Measurements from ENCODE around the gene TRPM2.
"Not testable (repeated sequence)": the region's sequence is repeated elsewhere in the genome, so short reads cannot be mapped to it uniquely, and the experiment has no call there.

Gene TRPM2

GRCh38 chr21:44402323-44403105 is 49.1 kb downstream of the TRPM2 start:
- DNase-seq (ENCODE audit: low read depth, low spot score), result no peak

DNA sequence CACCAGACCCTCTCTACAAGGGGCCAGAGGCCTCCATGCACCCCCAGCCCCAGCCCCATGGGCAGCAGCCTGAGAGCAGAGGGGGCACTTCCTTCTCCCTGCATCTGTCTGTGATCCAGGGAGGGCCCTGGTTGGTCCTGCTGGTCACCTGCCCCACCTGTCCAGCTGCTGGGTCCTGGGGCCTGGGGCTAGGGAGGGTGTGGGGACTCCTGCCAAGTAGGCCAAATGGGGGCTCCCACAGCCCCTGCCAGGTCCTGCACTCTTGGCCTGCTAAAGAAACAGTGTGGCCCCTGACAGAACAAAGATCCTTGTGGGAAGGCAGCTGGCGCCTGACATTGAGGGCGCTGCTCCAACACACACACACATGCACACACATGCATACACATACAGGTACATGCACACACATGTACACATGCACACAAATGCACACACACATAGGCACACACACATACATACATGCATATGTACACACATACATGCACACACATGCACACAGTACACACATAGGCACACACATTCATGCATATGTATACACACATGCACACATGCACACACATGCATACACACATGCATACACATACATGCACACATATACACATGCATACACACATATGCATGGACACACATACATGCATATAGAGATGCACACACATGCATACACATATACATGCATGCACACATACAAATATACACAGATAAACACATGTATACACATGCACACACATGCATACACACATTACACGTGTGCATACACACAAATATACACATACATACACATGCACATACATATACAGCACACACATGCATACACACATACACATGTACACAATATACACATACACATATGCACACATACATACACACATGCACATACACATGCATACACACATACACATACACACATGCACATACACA is 49.9 kb downstream of the TRPM2 start:
- H3K4me3 ChIP-seq (ENCODE audit: low read length), result no peak overlapping the region
- DNase-seq (ENCODE audit: low read depth, low spot score), result no peak

More at GRCh38 chr21:44402323-44403105, 49.1 kb downstream of the TRPM2 start:
- no peak overlapping the region for H3K4me3 ChIP-seq (ENCODE audit: low read length)

DNA sequence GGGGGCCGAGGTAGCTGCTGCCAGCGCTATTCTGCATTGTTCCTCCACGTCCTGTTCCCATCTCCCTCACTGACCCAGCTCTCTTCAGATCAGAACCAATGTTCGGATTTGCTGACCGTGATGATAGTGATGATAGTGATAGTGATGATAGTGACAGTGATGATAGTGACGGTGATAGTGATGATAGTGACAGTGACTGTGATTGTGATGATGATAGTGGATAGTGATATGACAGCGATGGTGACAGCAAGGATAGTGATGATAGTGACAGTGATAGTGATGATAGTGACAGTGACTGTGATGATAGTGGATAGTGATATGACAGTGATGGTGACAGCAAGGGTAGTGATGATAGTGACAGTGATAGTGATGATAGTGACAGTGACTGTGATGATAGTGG is 51.1 kb downstream of the TRPM2 start:
- not testable (repeated sequence) for DNase-seq (ENCODE audit: low read depth, low spot score); H3K4me3 ChIP-seq (ENCODE audit: low read length)

DNA sequence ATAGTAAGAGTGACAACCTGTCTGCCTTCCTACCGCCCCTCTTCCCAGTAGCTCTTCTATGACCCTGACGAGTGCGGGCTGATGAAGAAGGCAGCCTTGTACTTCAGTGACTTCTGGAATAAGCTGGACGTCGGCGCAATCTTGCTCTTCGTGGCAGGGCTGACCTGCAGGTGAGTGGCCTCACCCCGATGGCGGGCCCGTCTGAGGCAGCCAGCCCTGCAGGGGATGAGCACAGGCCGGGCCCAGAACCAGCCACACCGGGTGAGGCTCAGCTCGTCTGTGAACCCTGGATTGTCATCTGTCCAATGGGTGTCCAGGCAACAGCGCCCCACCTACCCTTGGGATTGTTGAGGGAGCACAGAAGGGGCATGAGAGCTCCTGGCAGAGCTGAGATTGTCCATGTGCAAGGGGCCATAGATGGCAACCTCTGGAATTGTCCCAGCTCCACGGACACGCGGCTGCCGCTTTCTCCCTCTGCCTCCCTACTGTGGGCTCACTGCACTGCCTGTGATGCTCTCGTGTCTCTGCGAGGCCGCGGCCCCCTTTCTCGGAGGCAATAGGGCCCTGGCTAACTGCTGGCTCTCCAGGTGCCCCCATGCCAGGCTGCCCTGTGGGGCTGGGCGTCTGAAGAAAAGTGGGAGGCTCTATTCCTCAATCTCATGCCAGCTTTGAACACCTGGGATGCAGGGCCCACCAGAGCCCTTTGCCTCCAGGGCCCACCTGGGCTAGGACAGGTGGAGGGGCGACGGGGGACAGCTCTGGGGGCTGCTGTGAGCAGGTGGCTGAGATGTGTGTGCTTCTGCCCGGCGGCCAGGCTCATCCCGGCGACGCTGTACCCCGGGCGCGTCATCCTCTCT is 51.9 kb downstream of the TRPM2 start:
- no peak for DNase-seq (ENCODE audit: low read depth, low spot score)
- no peak overlapping the region for H3K4me3 ChIP-seq (ENCODE audit: low read length)

GRCh38 chr21:44405948-44406872 is 52.8 kb downstream of the TRPM2 start:
- H3K4me3 ChIP-seq (ENCODE audit: low read length), result no peak overlapping the region
- DNase-seq (ENCODE audit: low read depth, low spot score), result no peak

DNA sequence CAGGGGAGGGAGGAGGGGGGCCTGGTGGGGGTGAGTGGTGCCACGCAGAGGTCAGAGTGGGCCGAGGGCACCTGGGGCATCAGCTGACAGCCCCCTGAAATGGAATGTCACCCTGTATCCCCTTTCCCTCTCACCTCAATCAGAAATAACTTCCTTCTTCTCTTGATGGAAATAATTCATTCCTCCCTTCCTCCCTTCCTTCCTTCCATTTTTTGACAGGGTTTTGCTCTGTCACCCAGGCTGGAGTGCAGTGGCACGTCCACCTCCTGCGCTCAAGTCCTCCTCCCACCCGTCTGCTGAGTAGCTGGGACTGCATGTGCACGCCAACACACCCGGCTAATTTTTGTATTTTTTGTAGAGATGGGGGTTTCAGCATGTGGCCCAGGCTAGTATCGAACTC is 53.5 kb downstream of the TRPM2 start:
- no peak overlapping the region for H3K4me3 ChIP-seq (ENCODE audit: low read length)
- no peak for DNase-seq (ENCODE audit: low read depth, low spot score)

DNA sequence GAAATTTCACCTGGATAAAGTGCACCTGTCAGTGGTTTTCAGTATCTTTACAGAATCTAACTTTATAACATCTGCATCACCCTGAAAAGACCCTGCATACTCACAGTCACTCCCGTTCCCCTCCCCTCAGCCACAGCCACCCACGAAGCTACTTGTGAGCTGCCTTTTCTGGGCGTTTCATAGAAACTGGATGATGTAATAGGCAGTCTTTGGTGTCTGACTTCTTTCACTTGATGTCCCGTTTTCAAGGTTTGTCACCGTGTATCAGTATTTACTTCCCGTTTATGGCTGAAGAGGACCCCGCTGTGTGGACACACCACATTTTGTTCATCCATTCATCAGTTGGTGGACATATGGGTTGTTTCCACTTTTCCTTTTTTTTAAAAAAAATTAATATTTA is 54.1 kb downstream of the TRPM2 start:
- no peak for DNase-seq (ENCODE audit: low read depth, low spot score)
- no peak overlapping the region for H3K4me3 ChIP-seq (ENCODE audit: low read length)

GRCh38 chr21:44408226-44408625 is 54.8 kb downstream of the TRPM2 start:
- no peak for DNase-seq (ENCODE audit: low read depth, low spot score)
- no peak overlapping the region for H3K4me3 ChIP-seq (ENCODE audit: low read length)

DNA sequence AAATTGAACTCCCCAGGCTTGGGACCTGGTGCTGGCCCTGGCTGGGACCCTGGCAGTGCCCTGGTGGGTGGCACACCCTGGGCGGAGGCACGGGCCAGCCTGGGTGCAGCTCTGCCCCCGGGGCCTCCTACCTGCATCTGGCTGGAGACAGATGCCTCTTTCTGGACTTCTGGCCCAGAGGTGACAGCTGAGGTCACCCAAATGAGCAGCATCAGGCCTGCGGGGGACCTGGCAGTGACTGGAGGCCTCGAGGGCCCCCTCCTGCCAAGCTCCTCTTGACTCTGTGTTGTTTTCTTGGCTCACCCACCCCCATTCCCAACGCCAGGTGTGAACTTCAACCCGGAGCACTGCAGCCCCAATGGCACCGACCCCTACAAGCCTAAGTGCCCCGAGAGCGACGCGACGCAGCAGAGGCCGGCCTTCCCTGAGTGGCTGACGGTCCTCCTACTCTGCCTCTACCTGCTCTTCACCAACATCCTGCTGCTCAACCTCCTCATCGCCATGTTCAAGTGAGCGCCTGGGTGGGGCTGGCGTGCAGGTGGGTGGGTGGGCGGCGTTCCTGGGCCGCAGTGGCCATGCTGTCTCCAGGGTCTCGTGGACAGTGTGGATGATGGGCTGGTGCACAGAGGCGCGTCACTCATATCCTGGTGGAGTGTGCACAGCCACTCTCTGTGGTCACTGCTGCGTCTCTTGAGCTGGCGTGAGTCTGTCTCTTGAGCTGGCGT is 60.3 kb downstream of the TRPM2 start:
- H3K4me3 ChIP-seq (ENCODE audit: low read length), result no peak overlapping the region
- no peak for DNase-seq (ENCODE audit: low read depth, low spot score)

DNA sequence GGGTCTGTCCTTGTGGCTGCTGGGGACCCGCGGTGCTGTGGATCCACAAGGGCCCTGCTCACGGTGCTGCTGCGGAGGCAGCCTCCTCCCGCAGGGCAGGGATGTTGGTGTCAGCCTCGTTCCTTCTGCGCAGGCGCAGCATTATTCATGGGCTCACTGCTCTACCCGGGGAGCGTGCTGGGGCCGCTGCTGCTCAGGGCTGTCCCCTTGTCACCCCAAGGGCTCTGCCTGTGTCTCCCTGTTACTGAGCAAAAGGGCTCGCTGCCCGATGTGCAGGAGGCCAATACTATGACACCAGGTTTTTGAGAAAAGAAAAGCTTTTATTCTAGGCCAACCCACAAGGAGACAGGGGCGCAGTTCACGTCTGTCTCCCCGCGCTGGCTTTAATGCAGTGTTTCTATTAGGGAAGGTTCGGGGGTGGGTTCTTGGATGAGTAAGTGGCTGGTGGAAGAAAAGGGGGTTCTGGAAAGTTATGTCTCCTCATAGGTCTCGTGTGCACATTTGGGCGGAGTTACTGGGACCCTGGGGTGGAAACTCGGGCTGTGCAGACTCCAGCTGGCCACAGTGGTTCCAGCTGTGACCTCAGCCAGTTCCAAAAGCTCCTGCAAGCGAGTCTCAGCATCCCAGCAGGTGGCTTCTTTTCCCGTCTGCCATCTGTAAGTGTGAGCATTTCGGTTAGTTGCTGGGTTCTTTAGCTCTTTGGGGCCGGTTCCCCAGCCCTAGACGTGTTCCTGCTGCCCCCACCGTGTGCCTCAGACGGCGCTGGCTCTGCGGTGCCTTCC is 61.1 kb downstream of the TRPM2 start:
- no peak overlapping the region for H3K4me3 ChIP-seq (ENCODE audit: low read length)
- no peak for DNase-seq (ENCODE audit: low read depth, low spot score)

- H3K4me3 ChIP-seq (ENCODE audit: low read length), result no peak overlapping the region
- DNase-seq (ENCODE audit: low read depth, low spot score), result no peak
Observed at GRCh38 chr21:44415073-44416025, 61.9 kb downstream of the TRPM2 start.

DNA sequence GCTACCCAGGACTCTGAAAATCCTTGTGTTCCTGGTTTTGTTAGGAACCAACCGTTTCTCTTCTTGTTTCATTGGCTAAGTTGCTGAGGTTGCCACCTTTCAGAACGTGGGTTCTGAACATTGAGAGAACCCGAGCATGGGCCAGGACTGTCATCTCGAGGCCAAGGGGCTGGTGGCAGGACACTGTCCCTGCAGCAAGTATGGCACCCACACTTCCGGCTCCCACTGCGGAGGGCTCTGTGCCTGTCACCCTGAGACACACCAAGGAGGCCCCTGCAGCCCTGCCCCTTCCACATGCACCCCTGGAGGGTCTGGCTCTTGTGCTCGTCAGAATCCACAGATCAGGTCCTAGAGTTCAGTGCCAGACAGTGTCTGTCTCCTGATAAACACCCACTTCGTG is 62.8 kb downstream of the TRPM2 start:
- no peak for DNase-seq (ENCODE audit: low read depth, low spot score)

DNA sequence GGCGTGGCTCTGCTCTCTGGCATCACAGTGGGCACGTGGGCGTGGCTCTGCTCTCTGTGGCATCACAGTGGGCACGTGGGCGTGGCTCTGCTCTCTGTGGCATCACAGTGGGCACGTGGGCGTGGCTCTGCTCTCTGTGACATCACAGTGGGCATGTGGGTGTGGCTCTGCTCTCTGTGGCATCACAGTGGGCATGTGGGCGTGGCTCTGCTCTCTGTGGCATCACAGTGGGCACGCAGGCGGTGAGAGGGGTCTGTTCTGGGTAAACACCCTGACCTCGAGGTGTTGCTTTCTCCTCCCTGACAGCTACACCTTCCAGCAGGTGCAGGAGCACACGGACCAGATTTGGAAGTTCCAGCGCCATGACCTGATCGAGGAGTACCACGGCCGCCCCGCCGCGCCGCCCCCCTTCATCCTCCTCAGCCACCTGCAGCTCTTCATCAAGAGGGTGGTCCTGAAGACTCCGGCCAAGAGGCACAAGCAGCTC is 64.2 kb downstream of the TRPM2 start:
- not testable (repeated sequence) for H3K4me3 ChIP-seq (ENCODE audit: low read length); DNase-seq (ENCODE audit: low read depth, low spot score)

More for the DNA sequence above, 62.8 kb downstream of the TRPM2 start:
- H3K4me3 ChIP-seq (ENCODE audit: low read length), result no peak overlapping the region

- H3K4me3 ChIP-seq (ENCODE audit: low read length), result no peak overlapping the region
- no peak for DNase-seq (ENCODE audit: low read depth, low spot score)
Observed at GRCh38 chr21:44418108-44418875, 64.9 kb downstream of the TRPM2 start.

DNA sequence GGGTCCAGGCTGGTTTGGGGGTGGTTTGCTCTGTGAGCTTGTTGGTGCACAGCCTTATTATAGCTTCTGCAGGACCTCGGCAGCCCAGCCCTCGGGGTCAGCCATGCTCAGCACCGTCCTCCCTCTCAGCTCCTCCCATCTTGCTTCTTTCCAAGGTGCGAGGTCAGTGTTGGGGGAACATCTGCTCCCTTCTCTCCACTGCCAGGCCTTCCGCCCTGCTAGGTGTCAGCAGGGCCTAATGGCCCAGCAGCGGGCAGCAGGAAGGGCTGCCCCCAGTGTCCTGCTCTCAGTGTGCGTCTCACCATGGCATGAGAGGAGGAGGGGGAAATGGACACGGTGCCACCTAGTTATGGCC is 65.4 kb downstream of the TRPM2 start:
- no peak overlapping the region for H3K4me3 ChIP-seq (ENCODE audit: low read length)
- no peak for DNase-seq (ENCODE audit: low read depth, low spot score)

All from Jurkat, Clone E6-1 (cell line).